Activated CD8-positive, alpha-beta memory T cell treated with anti-CD3 and anti-CD28 coated beads, Interleukin-2, amount 50 U/mL, for 1 hour (primary cell): ENCODE measurements around the gene IL17B.

ENCODE experiments used
- DNase-seq: peaks from one replicate; pipeline ENCODE4 v3.0.0-alpha.2; 2020; ENCODE audit errors: extremely low read depth

The IL17B gene

DNA sequence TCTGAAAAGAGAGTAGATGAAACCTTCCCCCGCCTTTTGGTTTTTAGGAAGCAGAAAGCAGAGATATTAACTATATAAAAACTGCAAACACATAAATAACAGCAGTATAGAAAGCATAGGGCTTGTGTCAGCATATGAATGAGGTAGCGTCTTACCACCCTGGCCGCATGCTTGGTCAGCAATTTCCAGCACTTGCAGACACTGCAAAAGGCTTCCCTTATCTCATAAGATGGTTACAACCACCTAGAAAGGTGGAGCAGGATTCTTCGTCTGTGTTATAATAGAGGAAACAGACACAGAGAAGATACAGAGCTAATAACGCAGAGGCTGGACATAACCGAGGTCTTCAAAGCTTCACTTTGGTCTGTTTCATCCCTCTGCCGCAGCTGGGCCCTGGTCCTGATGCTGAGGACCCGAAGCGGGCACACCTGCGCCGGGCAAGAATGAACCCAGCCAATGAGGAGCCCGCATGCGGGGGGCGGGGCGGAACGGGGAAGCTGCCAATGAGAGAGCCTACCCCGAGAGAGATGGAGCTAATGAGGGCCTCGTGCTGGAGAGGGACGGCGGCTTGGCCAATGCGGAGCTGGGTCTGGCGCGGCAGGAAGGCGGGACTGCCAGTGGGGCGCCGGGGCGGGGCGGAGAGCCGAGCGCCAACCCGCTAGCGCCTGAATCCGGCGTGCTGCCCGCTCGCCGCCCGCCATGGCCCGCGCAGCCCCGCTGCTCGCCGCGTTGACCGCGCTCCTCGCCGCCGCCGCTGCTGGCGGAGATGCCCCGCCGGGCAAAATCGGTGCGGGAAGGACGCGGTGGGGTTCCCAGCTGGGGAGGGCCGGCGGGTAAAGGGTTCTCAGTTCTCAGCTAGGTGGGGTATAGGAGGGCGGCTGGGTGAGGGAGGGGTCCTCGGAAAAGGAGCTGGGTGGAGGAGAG, 21.5 kb downstream of the IL17B start, which contains the start of gene PCYOX1L:
TSS of gene PCYOX1L (plus strand) at position 677 of the 924 bp plus-strand sequence. CDS start at position 700, 23 bp downstream.
- peak; percentile 73 for DNase-seq

DNA sequence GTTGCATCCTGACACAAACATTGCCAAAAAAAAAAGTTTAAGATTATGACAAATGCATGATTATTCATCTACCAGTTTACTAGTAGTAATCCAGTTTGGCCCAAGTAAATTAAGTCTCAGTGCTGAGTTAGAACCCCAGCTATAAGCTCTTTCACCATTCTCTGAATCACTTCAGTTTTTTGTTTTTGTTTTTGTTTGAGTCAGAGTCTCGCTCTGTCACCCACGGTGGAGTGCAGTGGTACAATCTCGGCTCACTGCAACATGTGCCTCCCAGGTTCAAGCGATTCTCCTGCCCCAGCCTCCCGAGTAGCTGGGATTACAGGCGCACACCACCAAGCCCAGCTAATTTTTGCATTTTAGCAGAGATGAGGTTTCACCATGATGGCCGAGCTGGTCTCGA, 22.7 kb downstream of the IL17B start:
- no peak for DNase-seq

DNA sequence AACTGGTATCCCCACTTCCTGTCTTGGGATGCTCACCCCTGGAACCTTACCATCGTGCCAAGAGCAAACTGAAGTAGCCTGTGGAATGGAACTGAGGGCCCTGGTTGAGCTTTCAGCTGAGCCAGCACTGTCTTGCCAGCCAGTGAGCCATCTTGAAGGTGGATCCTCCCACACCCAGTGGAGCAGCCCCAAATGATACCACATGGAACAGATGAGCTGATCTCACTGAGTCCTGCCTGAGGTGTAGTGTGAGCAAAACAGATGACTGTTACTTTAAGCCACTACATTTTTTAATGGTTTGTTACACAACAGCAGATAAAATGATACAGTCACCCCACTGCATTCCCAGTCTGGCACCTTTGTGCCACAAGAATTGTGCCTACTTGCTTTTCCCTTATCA, 23.4 kb downstream of the IL17B start:
- no peak for DNase-seq

DNA sequence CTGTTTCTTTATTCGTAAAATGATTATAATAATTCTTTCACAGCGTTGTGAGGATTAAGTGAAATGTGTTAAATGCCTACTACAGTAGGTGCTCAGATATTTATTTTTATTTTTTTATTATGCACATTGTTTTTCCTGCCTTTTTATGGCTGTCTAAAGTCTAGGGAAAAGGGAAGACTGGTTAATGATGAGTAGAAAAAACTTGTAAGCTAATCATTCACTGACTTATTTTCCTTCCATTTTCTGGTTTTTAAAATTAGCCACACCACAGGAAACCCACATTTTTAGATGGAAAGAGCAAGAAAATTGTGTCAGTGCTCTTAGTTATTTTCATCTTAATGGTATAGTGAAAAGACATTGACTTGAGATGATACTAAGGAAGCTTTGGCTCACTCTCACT, 25.2 kb downstream of the IL17B start:
- no peak for DNase-seq

DNA sequence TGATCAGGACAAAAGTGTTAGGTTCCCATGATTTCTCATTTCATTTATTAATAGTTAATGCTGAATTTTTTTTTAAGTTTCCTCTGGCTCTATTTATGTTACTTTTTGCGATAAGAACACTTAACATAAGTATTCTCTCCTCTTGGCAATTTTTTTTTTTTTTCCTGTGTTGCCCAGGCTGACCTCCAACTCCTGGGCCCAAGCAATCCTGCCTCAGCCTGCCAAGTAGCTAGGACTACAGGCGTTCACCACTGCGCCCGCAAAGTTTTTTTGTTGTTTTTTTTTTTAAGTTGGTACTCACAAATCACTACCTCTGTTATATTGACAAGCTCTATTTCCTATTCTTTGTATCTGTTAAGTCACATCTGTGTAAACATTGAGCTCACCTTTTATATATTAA, 26.9 kb downstream of the IL17B start:
- DNase-seq: no peak

DNA sequence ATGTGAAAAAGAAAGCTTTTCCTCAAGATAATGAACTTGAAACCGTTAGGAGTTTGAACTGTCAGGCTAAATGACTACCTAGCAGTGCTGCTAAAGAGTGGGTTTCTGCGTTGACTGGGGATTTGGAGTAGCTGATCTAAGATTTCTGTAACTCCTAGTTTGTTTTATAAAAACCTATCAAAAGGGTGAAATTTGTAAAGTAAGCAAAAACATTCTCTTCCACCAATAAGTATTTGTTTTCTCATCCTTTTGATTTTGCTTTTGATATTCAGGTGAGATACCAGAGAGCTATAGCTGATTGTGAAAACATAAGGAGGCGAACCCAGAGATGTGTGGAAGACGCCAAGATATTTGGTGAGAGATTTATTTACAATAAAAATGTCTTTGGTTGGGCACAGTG, 29.7 kb downstream of the IL17B start:
- DNase-seq: no peak

DNA sequence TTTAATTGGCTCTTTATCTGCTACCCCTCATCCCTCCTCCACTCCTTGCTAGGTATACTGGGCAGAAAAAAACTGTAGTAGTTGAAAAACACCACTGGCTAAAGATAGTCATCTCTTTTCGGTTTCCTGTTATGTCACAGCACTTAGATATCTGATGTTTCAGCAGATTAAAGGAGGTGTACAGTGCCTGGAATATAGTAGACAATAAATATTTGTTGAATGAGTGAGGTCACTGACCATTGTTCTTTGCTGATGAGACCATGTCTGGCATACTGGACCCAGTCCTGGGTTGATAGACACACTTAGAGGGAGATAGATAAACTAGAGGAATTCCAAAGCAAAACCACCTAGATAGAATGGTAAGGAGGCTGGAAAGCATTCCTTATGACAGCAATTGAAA, 30.6 kb downstream of the IL17B start:
- DNase-seq: no peak

DNA sequence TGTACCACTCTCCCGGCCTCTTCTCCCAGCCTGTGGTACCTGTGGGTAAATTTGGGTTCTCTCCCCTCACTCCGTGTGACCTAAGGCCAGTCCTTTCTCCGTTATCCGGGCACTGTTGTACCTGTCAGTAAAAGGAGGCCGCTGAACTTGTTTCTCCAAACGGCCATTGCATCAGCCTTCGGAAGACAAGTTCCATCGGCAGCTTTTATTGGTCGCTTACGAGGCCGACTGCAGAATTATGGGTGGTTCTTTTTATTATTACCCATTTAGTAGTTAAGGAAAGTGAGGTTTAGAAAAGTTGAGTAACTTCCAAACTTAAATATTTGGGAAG, 33.2 kb downstream of the IL17B start:
- DNase-seq: no peak

DNA sequence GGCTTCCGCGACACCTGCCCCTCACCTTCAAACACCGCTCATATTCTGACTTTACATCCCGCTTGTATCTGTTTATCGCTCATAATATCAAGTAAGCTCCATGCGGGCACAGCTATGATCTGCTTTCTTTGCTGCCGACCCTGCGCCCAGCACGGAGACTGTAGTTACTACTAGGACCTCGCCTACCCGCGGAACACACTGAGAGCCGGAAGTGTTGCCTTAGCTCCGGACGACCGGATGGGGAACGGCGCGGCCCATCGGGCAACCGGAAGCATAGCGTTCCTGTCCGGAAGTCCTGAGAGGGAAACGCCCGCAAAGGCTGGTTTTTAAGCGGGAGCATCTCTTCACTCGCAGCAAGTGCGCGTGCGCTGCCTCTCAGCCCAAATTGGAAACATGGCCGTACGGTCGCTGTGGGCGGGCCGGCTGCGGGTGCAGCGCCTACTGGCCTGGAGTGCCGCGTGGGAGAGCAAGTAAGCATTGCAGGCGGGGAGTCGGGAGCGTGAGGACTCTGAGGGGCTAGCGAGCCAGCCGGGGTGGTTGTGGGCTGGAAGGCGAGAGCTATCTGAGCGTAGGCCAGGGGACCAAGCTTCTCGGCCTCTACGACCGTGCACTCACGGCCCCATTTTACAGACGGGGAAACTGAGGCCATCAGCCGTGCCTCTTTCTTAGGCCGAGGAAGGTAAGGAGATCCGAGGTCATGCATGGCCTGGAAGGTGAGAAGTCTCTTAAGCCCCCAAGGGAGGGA, 33.8 kb downstream of the IL17B start, which contains the start of gene GRPEL2:
TSS of gene GRPEL2 (plus strand) at position 353 of the 745 bp plus-strand sequence. CDS start at position 394, 41 bp downstream.
- peak; percentile 66 for DNase-seq

DNA sequence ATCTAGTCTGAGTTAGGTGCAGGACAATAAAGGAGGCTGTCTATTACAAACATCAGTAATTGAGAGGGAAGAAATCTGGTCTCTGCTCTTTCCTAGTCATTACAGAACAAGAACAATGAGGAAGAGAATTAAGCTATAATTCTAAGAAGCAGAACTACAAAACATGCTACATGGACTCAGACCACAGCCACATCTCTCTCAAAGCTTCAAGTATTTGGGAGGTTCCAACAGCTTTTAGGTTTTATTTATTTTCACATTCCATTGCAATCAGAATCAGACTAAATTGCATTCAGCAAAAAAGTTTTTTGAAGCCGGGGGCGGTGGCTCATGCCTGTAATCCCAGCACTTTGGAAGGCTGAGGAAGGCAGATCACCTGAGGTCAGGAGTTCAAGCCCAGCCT, 34.9 kb downstream of the IL17B start:
- DNase-seq: no peak

DNA sequence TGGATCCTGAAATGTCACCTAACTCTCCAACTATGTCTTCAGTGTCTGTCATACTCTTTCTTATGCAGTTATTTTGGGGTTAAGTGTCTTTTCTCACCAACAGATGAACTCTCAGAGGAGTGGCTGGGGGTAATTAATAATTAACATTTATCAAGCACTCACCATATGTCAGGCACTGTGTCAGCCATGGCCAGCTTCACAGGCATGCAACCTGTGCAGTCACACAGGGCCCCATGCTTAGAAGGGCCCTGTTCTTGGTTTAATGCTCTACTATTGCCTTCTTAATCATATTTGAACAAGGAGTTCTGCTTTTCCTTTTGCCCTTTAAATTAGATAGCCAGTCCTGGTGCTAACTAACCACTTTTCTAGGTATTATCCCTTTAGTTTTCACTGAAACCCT, 37.2 kb downstream of the IL17B start:
- DNase-seq: no peak

DNA sequence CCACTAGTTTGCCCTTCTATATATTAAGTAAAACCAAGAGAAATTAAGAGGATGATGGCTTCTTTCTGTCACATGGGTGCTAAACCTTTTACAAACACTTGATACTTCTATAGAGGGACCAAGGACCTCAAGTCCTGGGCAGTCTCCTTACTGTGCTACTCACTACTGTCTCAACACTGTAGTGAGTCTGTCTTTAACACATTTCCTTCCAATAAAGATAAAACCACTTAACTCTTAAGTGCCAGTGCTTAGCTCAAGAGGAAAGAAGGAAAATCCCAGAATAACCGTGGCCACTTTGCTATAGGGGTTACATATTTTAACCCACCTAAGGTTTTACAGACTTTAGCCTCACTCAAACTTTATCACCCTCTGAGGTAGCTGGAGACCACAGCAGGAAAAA, 38.2 kb downstream of the IL17B start:
- no peak for DNase-seq

DNA sequence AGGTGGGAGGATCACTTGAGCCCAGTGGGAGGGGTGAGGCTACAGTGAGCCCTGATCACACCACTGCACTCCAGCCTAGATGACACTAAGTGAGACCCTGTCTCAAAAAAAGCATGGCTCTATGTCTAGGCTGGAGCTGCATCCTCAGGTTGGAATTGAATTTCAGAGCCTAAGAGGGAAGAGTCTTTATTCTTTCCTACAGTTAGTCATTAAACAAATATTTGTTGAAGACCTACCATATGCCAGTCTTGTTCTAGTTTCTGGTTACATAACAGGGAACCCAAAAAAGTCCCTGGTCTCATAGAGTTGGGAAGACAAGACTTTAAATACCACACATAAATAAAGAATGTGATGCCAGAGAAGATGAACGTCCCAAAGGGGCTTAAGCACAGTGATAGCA, 40.7 kb downstream of the IL17B start:
- no peak for DNase-seq

DNA sequence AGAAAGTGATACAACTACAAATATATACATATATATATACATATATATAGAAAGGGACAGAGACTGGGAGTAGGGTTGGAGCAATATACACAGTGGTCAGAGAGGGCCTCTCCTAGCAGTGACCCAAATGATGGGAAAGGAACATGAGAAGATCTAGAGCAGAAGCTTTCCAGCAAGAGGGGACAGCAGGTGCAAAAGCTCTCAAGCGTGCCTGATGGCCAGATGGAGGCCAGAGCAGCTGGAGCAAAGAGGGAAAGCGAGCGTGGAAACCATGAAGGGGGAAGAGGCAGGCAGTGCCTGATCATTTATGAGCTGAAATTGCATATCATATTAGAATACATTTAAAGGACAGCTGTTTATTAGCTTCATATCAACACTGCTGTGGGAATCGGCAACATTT, 41.4 kb downstream of the IL17B start:
- no peak for DNase-seq

DNA sequence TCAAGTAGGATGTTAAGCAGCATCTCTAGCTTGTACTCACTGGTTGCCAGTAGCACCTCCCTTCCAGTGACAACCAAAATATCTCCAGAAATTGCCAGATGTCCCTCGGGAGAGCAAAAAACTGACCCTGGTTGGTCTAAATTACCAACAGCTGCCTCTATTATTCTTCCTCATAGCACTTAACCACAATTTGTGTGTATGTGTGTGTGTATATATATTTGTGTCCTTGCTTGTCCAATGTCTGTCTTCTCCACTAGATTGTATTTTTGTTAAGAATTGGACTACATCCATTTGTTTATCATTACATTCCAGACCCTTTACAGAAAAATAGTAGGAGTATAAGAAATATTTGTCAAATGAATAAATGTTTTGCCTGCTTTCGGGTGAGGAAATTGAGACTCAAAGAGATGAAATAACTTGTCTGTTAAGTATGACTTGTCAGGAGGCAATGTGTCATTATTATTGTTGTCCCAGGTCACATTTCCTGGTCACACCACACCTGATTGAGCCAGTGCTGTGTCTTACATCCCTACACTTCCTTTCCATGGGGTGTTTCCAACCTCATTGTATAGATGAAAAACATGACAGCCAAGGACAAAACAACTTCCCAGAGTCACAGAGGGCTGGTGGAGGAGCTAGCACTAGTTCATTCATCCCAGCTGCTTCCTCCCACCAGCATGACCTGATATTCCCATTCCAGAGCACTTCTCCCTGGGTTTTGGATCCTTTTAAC, 45.2 kb downstream of the IL17B start:
- DNase-seq: no peak

DNA sequence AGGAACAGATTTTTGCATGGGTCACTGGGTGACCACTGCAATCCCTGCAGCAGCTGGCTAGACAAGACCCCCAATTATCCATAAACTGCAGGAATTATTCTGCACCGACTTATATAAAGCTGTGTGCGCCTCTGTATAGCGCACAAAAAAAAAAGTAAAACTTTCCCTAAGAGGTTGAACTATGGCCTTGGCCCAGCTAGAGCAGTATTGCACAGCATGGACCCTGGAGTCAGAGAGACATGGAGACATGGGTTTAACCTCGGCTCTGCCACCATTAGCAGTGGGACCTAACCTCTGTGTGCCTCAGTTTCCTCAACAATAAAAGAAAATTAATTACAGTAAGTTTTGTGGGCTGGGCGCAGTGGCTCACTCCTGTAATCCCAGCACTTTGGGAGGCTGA, 50.9 kb downstream of the IL17B start:
- no peak for DNase-seq

DNA sequence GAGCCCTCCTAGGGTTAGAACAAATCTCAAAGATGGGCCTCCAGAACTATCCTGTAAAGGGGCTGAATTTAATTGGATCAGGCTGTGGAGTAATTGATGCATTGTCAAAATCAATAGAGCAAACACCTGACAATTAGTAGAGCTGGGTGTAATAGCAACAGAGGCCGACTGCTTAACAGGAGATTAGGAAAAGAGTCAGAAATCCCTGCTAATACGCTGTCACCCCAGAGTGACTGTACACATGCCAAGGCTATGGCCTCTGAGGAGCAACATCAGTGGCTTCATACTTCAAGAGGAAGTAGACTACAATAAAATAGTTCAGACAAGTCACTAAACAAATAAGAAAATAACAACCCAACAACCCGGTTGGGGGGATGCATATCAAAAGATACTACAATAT, 52.5 kb downstream of the IL17B start:
- DNase-seq: no peak

DNA sequence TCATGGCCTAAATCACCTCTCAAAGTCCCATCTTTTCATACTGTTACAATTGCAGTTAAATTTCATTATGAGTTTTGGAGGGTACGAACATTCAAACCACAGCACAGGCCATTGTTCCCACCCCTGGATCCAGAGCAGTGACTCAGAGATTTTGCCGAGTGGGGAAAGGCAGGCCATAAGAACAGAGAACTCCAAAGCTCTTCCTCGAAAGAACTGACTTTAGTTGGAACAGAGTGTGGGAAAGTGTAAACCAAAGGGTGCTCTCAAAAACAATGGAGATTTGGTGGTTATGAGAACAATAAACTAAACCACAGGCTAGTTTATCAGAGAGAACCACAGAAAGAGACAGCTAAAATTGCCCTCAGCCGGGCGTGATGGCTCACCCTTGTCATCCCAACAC, 53.2 kb downstream of the IL17B start:
- no peak for DNase-seq

DNA sequence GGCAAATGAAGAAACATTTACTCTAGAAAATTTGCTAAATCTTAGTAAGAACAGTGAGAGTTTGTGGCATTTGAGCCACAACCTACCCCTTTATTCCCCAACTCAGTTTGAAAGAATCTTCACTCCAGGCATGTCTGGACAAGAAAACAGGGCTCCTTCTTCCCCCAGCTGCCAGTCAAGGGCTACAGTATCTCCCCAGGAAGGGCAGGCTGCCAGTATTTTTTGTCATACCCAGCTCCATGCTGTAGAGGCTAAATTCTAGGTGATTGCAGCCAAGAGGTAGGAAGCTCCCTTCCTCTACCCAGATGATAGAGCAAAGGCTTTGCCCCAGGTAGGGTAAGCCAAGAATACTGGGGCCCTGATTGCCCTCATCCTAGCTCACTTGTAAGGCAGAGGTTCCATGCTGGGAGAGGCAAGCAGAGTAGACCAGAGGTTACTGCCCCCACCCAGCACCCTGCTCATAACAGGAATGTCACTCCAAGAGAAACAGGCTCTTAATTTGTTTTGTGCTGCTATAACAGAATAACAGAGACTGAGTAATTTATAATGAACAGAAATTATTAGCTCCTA, 53.8 kb downstream of the IL17B start:
- no peak for DNase-seq

DNA sequence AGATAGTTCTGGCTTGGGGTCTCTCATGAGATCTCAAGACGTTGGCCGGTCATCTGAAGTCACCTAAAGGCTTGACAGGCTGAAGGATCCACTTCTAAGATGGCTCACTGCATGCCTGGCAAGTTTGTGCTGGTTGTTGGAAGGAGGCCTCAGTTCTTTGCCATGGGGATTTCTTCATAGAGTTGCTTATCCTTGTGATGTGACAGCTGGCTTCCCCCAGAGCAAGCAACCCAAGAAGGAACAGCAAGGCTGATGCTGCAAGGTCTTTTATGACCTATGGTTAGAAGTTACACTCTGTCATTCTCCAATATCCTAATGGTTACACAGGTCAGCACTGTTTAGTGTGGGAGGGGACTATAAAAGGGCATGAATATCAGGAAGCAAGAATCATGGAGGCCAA, 54.5 kb downstream of the IL17B start:
- DNase-seq: no peak
